GM12891 (cell line): ENCODE results near the gene GRB14.

Experiments used
- POLR2A ChIP-seq: IDR thresholded peaks from 2 replicates; pipeline ENCODE4 v1.6.1; 2011; ENCODE audit warnings: low read depth, low read length, control low read depth
- POLR2AphosphoS5 ChIP-seq: IDR thresholded peaks from 2 replicates; pipeline ENCODE4 v1.6.1; 2011; ENCODE audit warnings: low read depth, low read length, control low read depth
- SPI1 ChIP-seq: IDR thresholded peaks from 2 replicates; pipeline ENCODE4 v1.6.1; 2011; ENCODE audit warnings: low read depth, low read length, control low read depth
- TAF1 ChIP-seq: IDR thresholded peaks from 2 replicates; pipeline ENCODE4 v1.6.1; 2011; ENCODE audit warnings: low read depth, low read length, control low read depth

GRCh38 chr2:164449706-164450105, 171.6 kb downstream of the GRB14 start:
- no peak for TF ChIP-seq POLR2A
- TF ChIP-seq POLR2AphosphoS5 = no peak
- no peak for TF ChIP-seq TAF1
- no peak for TF ChIP-seq SPI1
